SJCRH30 (cell line): ENCODE measurements around the gene SYNRG. TPM values are rescaled to one million over a fixed set of nuclear protein-coding genes. Genes with fewer than 3 reads are reported as not detected.

ENCODE experiments used
- DNase-seq, 2 experiments: peaks; one replicate each; pipeline ENCODE4 v3.0.0-alpha.2; 2015 to 2020
- H3K27ac ChIP-seq: fragments of 250-450 bp; sonication (Bioruptor Pico); 2 replicates; pipeline ENCODE4 v1.5.1; 2020; ENCODE audit warnings: mild to moderate bottlenecking, moderate library complexity
- H3K27me3 ChIP-seq: fragments of 250-450 bp; sonication (Bioruptor Pico); 2 replicates; pipeline ENCODE4 v1.5.1; 2020; ENCODE audit warnings: mild to moderate bottlenecking, moderate library complexity
- H3K36me3 ChIP-seq: fragments of 250-450 bp; sonication (Bioruptor Pico); 2 replicates; pipeline ENCODE4 v1.5.1; 2020; ENCODE audit warnings: mild to moderate bottlenecking, moderate library complexity
- H3K4me1 ChIP-seq: fragments of 250-450 bp; sonication (Bioruptor Pico); 2 replicates; pipeline ENCODE4 v1.5.1; 2020; ENCODE audit warnings: mild to moderate bottlenecking, moderate library complexity
- H3K4me3 ChIP-seq: fragments of 250-450 bp; sonication (Bioruptor Pico); 2 replicates; pipeline ENCODE4 v1.5.1; 2020; ENCODE audit warnings: mild to moderate bottlenecking, moderate library complexity
- H3K9me3 ChIP-seq: fragments of 250-450 bp; sonication (Bioruptor Pico); replicated peaks from 2 replicates; pipeline ENCODE4 v1.5.1; 2020; ENCODE audit warnings: mild to moderate bottlenecking, moderate library complexity
- total RNA-seq: library from RNA; depleted of rRNA; stranded (reverse); fragments of >200 nt; shearing (Covaris generic); gene quantifications from 2 replicates; pipeline ENCODE4 v1.2.3, GENCODE V29; 2014

Gene SYNRG
- total RNA-seq, 1 experiment from 2014 or later: 16.5 TPM

DNA sequence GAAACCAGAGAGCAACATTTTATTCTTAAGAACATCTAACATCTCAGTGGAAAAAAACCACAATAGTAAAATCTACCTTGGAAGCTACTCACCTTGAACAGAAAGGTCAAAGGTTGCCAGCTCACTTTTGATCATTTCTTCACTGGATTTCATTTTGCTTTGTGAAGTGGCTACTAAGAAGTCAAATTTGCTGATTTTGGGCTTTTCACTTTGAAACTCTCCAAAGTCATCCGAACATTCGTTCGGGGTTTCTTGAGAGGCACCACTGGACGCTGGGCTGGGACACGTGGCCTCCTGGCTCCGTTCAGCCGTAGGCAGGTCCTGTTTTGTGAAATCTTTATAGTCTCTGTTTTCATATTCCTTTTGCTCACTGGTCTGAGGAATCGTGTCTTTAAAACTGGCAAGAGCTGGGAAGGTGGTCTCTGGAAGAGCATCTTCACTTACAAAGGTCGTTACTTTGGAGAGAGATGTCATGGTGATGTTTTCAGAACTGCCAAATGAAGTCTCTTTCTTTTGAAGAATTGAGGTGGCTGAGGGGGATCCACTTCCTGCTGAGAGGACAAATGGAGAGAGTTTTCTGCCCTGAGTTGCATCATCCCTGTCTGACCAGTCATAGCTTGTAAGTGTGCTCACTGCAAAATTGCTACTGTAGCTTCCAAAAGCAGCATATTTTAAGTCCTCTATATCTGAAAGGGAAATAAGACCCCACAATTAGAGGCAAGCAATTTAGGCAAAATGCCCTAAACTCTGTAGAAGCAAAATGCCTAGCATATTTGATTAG, 67.1 kb downstream of the SYNRG start:
- Histone ChIP-seq H3K27me3 (no peaks in the 10 kb centered on the region), H3K27ac (no peak overlapping the region), H3K36me3 (peaks cover 33% of the 10 kb centered on the region), H3K4me1 (no peaks in the 10 kb centered on the region), H3K4me3 (no peak overlapping the region), H3K9me3 (no peaks in the 10 kb centered on the region)
- no peak for DNase-seq

DNA sequence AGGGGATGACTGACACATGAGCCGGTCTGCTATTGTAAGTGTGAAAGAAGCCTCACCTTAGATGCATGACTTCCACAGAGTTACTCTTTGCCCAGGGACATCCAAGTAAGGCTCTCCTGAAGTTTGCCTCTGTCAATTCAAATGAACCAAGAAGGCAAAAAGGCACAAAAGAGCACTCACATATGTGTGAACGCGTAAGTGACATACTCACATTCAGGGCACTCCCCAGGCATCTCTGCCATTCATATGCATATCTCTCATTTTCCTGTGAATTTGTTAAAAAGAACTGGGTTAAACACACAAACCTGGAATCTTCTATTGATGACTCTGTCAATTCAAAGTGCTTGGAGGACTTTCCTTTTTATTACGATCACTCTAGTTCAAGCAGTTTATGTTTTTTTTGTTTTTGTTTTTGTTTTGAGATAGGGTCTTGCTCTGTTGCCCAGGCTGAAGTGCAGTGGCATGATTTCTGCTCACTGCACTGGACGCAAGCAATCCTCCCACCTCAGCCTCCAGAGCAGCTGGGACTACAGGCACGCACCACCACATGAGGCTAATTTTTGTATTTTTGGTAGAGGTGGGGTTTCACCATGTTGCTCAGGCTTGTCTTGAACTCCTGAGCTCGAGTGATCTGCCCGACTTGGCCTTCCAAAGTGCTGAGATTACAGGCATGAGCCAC, 70.1 kb downstream of the SYNRG start:
- DNase-seq: no peak
- H3K27me3 ChIP-seq: no peaks in the 10 kb centered on the region
- H3K4me1 ChIP-seq: no peaks in the 10 kb centered on the region
- no peak overlapping the region for H3K27ac ChIP-seq
- no peak overlapping the region for H3K4me3 ChIP-seq
- no peaks in the 10 kb centered on the region for H3K9me3 ChIP-seq
- peaks cover 41% of the 10 kb centered on the region for H3K36me3 ChIP-seq

GRCh38 chr17:37535906-37536305, 73.3 kb downstream of the SYNRG start:
- Histone ChIP-seq H3K27me3 (no peaks in the 10 kb centered on the region), H3K9me3 (no peaks in the 10 kb centered on the region), H3K4me3 (no peak overlapping the region), H3K27ac (no peak overlapping the region), H3K36me3 (peaks cover 32% of the 10 kb centered on the region), H3K4me1 (no peaks in the 10 kb centered on the region)
- no peak for DNase-seq

DNA sequence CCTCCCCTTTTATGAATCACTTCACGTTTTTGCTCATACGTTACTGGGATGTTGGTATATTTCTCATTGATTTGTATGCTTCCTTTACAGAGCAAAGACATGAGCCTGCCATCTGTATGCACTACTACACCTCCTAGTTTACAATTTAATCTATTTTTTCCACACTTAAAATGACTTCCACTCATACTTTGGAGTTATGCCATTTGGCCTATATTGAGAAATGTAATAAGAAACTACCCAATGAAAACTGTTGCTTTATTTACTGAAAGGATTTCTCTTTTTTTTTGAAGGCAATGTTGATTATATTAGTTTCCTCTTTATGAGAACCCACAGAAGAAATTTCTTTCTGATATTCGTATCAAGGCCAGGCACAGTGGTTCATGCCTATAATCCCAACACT, 76.5 kb downstream of the SYNRG start:
- H3K4me1 ChIP-seq: no peaks in the 10 kb centered on the region
- no peak for DNase-seq
- no peak overlapping the region for H3K27ac ChIP-seq
- no peaks in the 10 kb centered on the region for H3K27me3 ChIP-seq
- peaks cover 13% of the 10 kb centered on the region for H3K36me3 ChIP-seq
- no peaks in the 10 kb centered on the region for H3K9me3 ChIP-seq
- no peak overlapping the region for H3K4me3 ChIP-seq

- no peak for DNase-seq
- Histone ChIP-seq H3K4me3 (no peak overlapping the region), H3K4me1 (no peaks in the 10 kb centered on the region), H3K36me3 (peaks cover 4% of the 10 kb centered on the region; the same call in 1 of the 2 replicates), H3K27me3 (no peaks in the 10 kb centered on the region), H3K27ac (no peak overlapping the region), H3K9me3 (no peaks in the 10 kb centered on the region)
Observed at GRCh38 chr17:37530420-37530819, 78.8 kb downstream of the SYNRG start.

DNA sequence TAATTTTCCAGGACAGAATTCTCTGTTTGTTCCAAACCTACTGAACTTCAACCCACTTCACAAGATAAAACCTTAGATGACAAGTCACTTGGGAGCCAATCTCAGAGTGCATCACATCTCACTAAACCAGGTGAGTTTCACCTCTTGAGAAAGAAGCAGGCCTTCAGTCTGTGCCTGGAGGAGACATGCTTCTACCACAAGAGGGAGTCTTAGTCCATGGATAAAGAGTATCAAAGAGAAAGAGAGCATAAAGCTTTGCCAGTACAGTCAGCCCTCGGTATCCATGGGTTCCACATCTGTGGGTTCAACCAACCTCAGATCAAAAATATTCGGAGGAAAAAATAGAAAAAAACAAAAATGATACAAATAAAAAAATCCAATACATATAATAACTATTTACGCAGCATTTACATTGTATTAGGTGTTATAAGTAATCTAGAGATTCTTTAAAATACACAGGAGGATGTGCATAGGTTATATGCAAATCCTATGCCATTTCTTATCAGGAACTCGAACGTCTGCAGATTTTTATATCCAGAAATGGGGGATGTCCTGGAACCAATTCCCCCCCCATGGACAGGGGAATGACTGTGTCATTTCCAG, 81.9 kb downstream of the SYNRG start:
- Histone ChIP-seq H3K27ac (no peak overlapping the region), H3K36me3 (peaks cover 4% of the 10 kb centered on the region; the same call in 1 of the 2 replicates), H3K4me3 (no peak overlapping the region), H3K4me1 (no peaks in the 10 kb centered on the region), H3K9me3 (no peaks in the 10 kb centered on the region), H3K27me3 (no peaks in the 10 kb centered on the region)
- DNase-seq: peak; percentile 19 to 64

- peaks cover 2% of the 10 kb centered on the region; the same call in 1 of the 2 replicates for H3K4me1 ChIP-seq
- no peaks in the 10 kb centered on the region for H3K9me3 ChIP-seq
- no peak overlapping the region for H3K4me3 ChIP-seq
- no peaks in the 10 kb centered on the region for H3K27me3 ChIP-seq
- no peak overlapping the region for H3K27ac ChIP-seq
- DNase-seq: no peak
- 0 out of 2 replicates have a peak, but pooled peaks cover 4% of the 10 kb centered on the region for H3K36me3 ChIP-seq
Observed at GRCh38 chr17:37523715-37524219, 85.5 kb downstream of the SYNRG start.

GRCh38 chr17:37521821-37522220, 87.4 kb downstream of the SYNRG start:
- DNase-seq: no peak
- Histone ChIP-seq H3K27me3 (no peaks in the 10 kb centered on the region), H3K27ac (no peak overlapping the region), H3K36me3 (peaks cover 14% of the 10 kb centered on the region; the same call in 1 of the 2 replicates), H3K4me3 (no peak overlapping the region), H3K4me1 (peaks cover 2% of the 10 kb centered on the region; the same call in 1 of the 2 replicates), H3K9me3 (no peaks in the 10 kb centered on the region)

DNA sequence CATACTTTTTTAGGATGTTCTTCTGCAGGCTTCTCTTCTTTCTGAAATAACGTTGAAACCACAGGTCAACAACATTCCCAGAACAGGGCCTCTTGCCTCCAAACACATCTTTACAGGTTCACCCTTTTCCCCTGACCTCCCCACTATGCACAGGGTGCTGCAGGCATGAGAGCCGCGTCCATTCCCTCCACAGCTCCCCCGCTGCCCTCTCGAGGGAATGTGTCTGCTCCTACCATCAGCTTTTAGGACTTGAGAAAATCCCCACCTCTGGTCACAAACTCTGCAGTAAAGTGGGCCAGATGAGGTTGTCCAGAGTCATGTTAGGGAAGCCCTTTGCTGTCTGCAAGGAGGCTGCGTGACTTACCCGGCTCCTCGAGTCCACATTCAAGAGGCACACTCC, 89.0 kb downstream of the SYNRG start:
- Histone ChIP-seq H3K4me3 (no peak overlapping the region), H3K9me3 (no peaks in the 10 kb centered on the region), H3K36me3 (peaks cover 15% of the 10 kb centered on the region; the same call in 1 of the 2 replicates), H3K4me1 (peaks cover 11% of the 10 kb centered on the region), H3K27me3 (no peaks in the 10 kb centered on the region), H3K27ac (no peak overlapping the region)
- no peak for DNase-seq

DNA sequence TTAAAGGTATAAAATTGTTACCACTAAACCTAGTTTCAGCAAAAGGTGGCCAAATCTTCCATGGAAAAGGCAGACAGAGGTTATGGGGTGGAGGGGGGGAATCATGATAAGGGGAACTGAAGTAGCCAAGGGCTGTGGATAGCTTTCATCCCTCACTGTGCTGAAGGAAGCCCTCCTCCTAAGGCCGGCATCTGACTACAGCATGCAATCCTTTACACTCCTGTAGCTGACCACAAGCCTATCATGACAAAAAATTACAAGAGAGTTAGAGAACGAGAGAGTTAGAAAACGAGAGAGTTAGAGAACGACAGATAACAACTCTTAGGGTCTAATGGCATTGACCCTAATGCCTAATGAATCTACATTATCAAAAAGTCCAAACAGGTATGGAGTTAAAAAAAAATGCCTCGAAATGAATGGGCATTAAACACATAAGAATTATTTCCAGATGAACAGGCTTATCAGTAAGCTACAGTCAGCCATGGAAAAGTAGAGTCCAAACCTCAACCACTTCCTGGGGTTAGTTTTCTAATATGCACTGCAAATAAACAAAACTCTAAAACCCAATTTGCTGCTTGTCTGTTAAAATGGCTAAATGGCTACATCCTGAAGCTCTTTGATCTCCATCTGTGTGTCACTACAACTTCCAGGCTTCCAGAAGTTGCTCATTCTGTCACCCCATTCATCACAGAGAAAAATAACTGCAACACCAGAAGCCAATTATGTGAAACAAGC, 89.8 kb downstream of the SYNRG start:
- Histone ChIP-seq H3K36me3 (peaks cover 20% of the 10 kb centered on the region; the same call in 1 of the 2 replicates), H3K4me3 (no peak overlapping the region), H3K27ac (no peak overlapping the region), H3K9me3 (no peaks in the 10 kb centered on the region), H3K27me3 (no peaks in the 10 kb centered on the region), H3K4me1 (peaks cover 11% of the 10 kb centered on the region)
- no peak for DNase-seq

DNA sequence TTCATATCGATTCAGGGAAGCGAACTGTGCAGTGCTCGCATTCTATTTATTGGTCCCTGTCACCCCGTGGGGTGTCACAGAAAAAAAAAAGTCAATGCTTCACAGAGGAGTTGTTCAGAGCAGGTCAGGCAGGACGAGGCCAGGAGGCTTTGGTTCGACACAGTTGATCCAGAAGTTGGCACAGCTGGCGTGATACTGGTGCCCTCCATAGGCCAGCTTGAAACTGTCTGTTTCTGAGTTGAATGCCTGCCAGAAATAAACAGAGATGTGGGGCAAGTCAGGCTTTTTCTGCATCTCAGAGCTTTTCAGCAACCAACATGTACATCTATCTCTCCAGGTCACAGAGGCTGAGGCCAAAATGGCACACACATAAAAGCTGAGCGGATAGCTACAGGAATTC, 90.4 kb downstream of the SYNRG start:
- Histone ChIP-seq H3K27ac (no peak overlapping the region), H3K4me3 (no peak overlapping the region), H3K9me3 (no peaks in the 10 kb centered on the region), H3K36me3 (peaks cover 24% of the 10 kb centered on the region; the same call in 1 of the 2 replicates), H3K4me1 (peaks cover 11% of the 10 kb centered on the region), H3K27me3 (no peaks in the 10 kb centered on the region)
- DNase-seq: no peak

- no peak for DNase-seq
- Histone ChIP-seq H3K9me3 (no peaks in the 10 kb centered on the region), H3K4me3 (no peak overlapping the region), H3K4me1 (peaks cover 11% of the 10 kb centered on the region), H3K36me3 (peaks cover 28% of the 10 kb centered on the region), H3K27ac (no peak overlapping the region), H3K27me3 (no peaks in the 10 kb centered on the region)
Observed at GRCh38 chr17:37517881-37518280, 91.3 kb downstream of the SYNRG start.

GRCh38 chr17:37516127-37516571, 93.1 kb downstream of the SYNRG start:
- DNase-seq: no peak
- Histone ChIP-seq H3K36me3 (peaks cover 32% of the 10 kb centered on the region), H3K4me3 (no peak overlapping the region), H3K27me3 (no peaks in the 10 kb centered on the region), H3K27ac (no peak overlapping the region), H3K9me3 (no peaks in the 10 kb centered on the region), H3K4me1 (peaks cover 11% of the 10 kb centered on the region)

DNA sequence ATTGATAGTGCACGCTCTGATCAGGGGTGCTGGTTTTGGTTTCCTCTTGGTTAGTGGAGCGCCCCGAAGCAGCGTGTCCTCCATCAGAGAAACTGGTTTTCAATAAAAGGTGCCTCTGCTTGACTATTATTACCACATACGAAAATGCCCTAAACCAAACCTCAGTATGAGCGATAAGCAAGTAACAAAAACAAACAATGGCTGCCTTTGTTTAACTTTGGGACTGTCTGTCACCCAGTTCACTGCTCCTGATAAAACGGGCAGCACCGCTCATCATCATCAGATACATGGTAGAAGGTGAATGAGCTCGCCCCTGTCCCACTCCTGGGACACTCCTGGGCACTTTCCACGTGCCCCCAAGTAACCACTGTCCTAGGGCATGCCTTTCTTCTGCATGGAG, 95.5 kb downstream of the SYNRG start:
- Histone ChIP-seq H3K9me3 (no peaks in the 10 kb centered on the region), H3K27ac (no peak overlapping the region), H3K4me3 (no peak overlapping the region), H3K36me3 (peaks cover 28% of the 10 kb centered on the region), H3K4me1 (peaks cover 8% of the 10 kb centered on the region), H3K27me3 (no peaks in the 10 kb centered on the region)
- DNase-seq: no peak
